Ectodermal cell (in vitro differentiated cells): ENCODE results near the gene AK5.

ENCODE experiments used
- H3K27ac ChIP-seq: 2 replicates; pipeline ENCODE4 v1.7.0; 2013; ENCODE audit warnings: mild to moderate bottlenecking, low read depth, low read length; ENCODE audit not compliant: insufficient read depth, poor library complexity, severe bottlenecking
- H3K27me3 ChIP-seq: 2 replicates; pipeline ENCODE4 v1.7.0; 2013; ENCODE audit warnings: mild to moderate bottlenecking, low read length; ENCODE audit not compliant: insufficient read depth, control insufficient read depth, poor library complexity, severe bottlenecking
- H3K36me3 ChIP-seq: one replicate; pipeline ENCODE4 v1.7.0; 2013; ENCODE audit warnings: low read length; ENCODE audit not compliant: control insufficient read depth, insufficient read depth
- H3K4me1 ChIP-seq: one replicate; pipeline ENCODE4 v1.7.0; 2013; ENCODE audit warnings: low read length; ENCODE audit not compliant: control insufficient read depth, insufficient read depth
- H3K4me3 ChIP-seq: 2 replicates; pipeline ENCODE4 v1.7.0; 2013; ENCODE audit warnings: low read depth, low read length, control low read depth; ENCODE audit not compliant: insufficient read depth
- H3K9me3 ChIP-seq: 2 replicates; pipeline ENCODE4 v1.7.0; 2013; ENCODE audit warnings: mild to moderate bottlenecking, low read length, moderate library complexity; ENCODE audit not compliant: control insufficient read depth
- WGBS, 2 experiments: methylation state at CpG; one replicate each; pipeline ENCODE4 v1.1.7; 2013; ENCODE audit warnings: missing lambda C conversion rate in 2 of 2; 5-methylcytosine and 5-hydroxymethylcytosine counted together

AK5 gene

GRCh38 chr1:77543822-77544448 is 262.1 kb downstream of the AK5 start:
- H3K27me3 ChIP-seq = no peaks in the 10 kb centered on the region
- no peak overlapping the region for H3K4me3 ChIP-seq
- no peaks in the 10 kb centered on the region for H3K9me3 ChIP-seq
- peaks cover 22% of the 10 kb centered on the region for H3K4me1 ChIP-seq
- H3K27ac ChIP-seq = no peak overlapping the region
- 94 to 95% methylated on average over 2 to 4 of the region's 4 CpGs for WGBS, 2 experiments
- no peaks in the 10 kb centered on the region for H3K36me3 ChIP-seq

GRCh38 chr1:77544845-77545244 is 263.0 kb downstream of the AK5 start:
- WGBS, 2 experiments = 96% methylated on average over 8 of the region's 8 CpGs
- Histone ChIP-seq H3K36me3 (no peaks in the 10 kb centered on the region), H3K4me1 (peaks cover 14% of the 10 kb centered on the region), H3K27me3 (no peaks in the 10 kb centered on the region), H3K9me3 (no peaks in the 10 kb centered on the region), H3K4me3 (no peak overlapping the region), H3K27ac (no peak overlapping the region)

DNA sequence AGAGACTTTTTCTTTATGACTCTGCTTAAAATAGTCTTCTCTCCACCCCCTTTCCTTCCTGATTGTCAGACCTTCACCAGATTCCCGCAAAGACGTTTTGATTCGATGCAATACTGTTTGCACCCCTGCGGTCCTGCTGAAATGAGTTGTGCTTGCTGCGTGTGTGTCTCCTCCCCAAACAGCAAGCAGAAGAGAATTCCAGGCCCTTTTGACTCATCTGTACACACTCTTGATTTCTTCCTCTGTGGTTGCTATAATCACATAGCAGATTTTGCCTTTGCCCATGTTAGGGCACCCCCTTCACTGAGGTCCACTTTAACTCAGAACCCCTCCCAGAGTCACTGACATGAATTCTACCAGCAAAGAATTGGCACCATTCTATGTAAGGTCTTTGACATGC is 264.2 kb downstream of the AK5 start:
- H3K27me3 ChIP-seq = no peaks in the 10 kb centered on the region
- no peak overlapping the region for H3K4me3 ChIP-seq
- H3K9me3 ChIP-seq = no peaks in the 10 kb centered on the region
- no peak overlapping the region for H3K27ac ChIP-seq
- peaks cover 14% of the 10 kb centered on the region for H3K4me1 ChIP-seq
- no peaks in the 10 kb centered on the region for H3K36me3 ChIP-seq
- 72 to 82% methylated on average over 5 of the region's 5 CpGs for WGBS, 2 experiments

DNA sequence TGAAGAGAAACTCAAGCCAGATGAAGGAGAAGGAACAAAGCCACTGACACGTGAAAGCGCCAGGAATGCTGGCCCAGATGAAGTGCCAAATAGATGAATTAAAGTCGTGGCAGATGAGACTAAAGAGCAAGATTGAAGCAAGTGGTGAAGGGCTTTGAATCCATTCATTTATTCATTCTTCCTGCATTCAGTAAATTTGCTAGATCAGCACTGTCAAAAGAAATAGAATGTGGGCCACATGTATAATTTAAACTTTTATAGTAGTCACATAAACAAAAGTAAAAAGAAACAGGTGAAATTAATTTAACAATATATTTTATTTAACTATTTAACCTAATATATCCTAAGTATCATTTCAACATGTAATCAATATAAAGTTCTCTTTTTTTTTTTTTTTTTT is 265.1 kb downstream of the AK5 start:
- no peaks in the 10 kb centered on the region for H3K27me3 ChIP-seq
- H3K9me3 ChIP-seq = no peaks in the 10 kb centered on the region
- H3K36me3 ChIP-seq = no peaks in the 10 kb centered on the region
- H3K4me3 ChIP-seq = no peak overlapping the region
- H3K27ac ChIP-seq = no peak overlapping the region
- 78 to 85% methylated on average over 3 of the region's 3 CpGs for WGBS, 2 experiments
- peaks cover 14% of the 10 kb centered on the region for H3K4me1 ChIP-seq

DNA sequence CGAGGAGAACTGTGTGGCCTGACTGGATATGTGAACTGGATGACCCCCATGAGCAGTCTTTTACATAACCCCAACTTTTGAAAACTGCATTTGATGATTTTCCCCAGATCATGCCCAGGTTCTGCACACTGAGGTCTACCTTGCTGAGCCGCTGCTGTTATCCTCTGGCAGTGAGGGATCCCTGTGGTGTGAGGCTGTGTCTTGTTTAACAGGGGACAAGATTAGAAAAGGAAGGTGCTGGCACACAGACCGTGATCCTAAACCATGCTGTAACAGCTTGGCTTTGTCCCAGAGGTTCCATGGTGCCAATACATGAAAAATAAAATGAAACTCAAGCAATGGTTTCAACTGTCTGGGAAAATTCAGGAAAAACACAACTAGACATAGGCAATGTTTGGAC is 266.5 kb downstream of the AK5 start:
- WGBS, 2 experiments = 86 to 90% methylated on average over 3 of the region's 3 CpGs
- no peaks in the 10 kb centered on the region for H3K9me3 ChIP-seq
- H3K36me3 ChIP-seq = no peaks in the 10 kb centered on the region
- no peak overlapping the region for H3K4me3 ChIP-seq
- peaks cover 14% of the 10 kb centered on the region for H3K4me1 ChIP-seq
- H3K27ac ChIP-seq = no peak overlapping the region
- H3K27me3 ChIP-seq = no peaks in the 10 kb centered on the region

GRCh38 chr1:77550135-77550534 is 268.3 kb downstream of the AK5 start:
- Histone ChIP-seq H3K4me3 (no peak overlapping the region), H3K27me3 (no peaks in the 10 kb centered on the region), H3K36me3 (no peaks in the 10 kb centered on the region), H3K9me3 (no peaks in the 10 kb centered on the region), H3K27ac (no peak overlapping the region), H3K4me1 (peaks cover 14% of the 10 kb centered on the region)
- WGBS, 2 experiments = 93 to 95% methylated on average over 2 to 4 of the region's 5 CpGs

DNA sequence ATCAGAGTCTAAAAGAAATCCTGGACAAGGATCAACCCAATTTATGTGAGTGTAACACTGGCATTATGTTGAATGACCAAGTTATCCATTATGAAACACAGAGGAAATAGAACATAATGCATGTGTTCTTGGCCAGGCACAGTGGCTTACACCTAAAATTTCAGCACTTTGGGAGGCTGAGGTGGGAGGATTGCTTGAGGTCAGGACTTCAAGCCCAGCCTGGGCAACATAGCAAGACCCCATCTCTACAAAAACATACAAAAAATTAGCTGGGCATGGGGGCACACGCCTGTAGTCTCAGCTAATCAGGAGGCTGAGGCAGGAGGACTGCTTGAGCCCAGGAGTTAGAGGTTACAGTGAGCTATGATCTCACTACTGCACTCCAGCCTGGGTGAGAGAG is 270.8 kb downstream of the AK5 start:
- H3K27ac ChIP-seq = no peak overlapping the region
- H3K4me3 ChIP-seq = no peak overlapping the region
- no peaks in the 10 kb centered on the region for H3K27me3 ChIP-seq
- H3K36me3 ChIP-seq = no peaks in the 10 kb centered on the region
- no peaks in the 10 kb centered on the region for H3K9me3 ChIP-seq
- no peaks in the 10 kb centered on the region for H3K4me1 ChIP-seq
- WGBS, 2 experiments = 88 to 94% methylated on average over 1 of the region's 1 CpG

DNA sequence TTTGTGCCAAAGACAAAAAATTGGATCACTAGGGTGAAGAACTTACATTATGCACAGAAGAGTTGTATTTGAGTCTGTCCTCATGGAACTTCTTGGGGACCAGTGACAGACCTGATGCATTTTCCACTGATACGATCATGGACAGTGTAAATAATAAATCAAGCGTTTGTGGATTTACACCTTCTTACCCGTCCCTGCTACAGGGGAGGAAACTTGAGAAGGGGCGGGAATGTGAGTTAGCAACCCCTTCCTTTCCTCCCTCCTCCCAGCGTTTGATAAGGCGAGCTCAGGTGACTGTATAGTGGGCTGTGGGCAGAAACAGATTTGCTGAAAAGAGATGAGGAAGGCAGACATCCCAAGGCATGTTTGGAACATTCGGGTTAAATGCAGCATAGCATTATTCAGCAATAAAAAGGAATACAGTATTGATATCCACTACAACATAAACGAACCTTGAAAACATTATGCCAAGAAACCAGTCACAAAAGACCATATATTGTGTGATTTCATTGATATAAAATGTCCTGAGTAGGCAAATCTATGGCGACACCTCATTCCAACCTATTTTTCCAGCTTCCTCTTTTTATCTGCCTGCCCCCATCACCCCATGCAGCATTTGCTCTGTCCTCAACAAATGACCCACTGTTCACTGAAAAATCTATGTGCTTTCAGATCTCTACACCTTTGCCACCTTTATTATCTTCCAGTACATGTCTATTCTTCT is 271.9 kb downstream of the AK5 start:
- Histone ChIP-seq H3K27ac (no peak overlapping the region), H3K9me3 (no peaks in the 10 kb centered on the region), H3K4me1 (no peaks in the 10 kb centered on the region), H3K36me3 (no peaks in the 10 kb centered on the region), H3K27me3 (no peaks in the 10 kb centered on the region), H3K4me3 (no peak overlapping the region)
- WGBS, 2 experiments = 76 to 81% methylated on average over 7 to 9 of the region's 9 CpGs

GRCh38 chr1:77556045-77556444 is 274.2 kb downstream of the AK5 start:
- H3K4me3 ChIP-seq = no peak overlapping the region
- no peak overlapping the region for H3K27ac ChIP-seq
- 78 to 83% methylated on average over 1 of the region's 1 CpG for WGBS, 2 experiments

DNA sequence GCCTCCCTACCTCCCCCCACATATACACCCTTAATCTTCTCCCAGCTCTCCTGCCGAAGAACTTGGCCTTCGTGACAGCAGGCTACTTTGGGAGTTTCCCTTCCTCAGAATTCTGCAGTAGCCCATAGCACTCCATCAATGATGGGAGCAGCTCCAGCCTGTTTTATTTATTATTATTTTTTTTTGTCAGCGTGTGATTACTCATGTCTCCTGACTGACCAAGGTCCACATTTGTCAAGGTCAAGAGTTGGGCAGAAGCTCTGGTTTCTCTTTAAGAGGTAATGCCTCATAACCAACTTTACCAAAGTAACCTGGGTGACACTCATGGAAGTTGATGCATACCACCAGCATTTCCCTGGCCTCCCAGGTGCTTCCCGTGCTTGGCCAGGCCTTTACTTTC is 275.2 kb downstream of the AK5 start:
- Histone ChIP-seq H3K27ac (no peak overlapping the region), H3K27me3 (no peaks in the 10 kb centered on the region), H3K4me1 (no peaks in the 10 kb centered on the region), H3K9me3 (no peaks in the 10 kb centered on the region), H3K36me3 (no peaks in the 10 kb centered on the region), H3K4me3 (no peak overlapping the region)
- WGBS, 2 experiments = 94 to 96% methylated on average over 4 of the region's 4 CpGs

More at GRCh38 chr1:77556045-77556444, 274.2 kb downstream of the AK5 start:
- H3K36me3 ChIP-seq = no peaks in the 10 kb centered on the region
- H3K27me3 ChIP-seq = no peaks in the 10 kb centered on the region
- H3K9me3 ChIP-seq = no peaks in the 10 kb centered on the region
- no peaks in the 10 kb centered on the region for H3K4me1 ChIP-seq
